ENCODE data around the gene GABRR1. TPM values are rescaled to one million over a fixed set of nuclear protein-coding genes. Genes with fewer than 3 reads are reported as not detected.

Gene GABRR1
- total RNA-seq, 1 experiment from 2014 or later = not detected

GRCh38 chr6:89216411-89216810 is 747 bp downstream of the GABRR1 start:
- no peak for DNase-seq (ENCODE audit: low read depth)

- no peak for DNase-seq (ENCODE audit: low read depth)
These were observed 1.8 kb downstream of the GABRR1 start for GRCh38 chr6:89215391-89215790.

- DNase-seq (ENCODE audit: low read depth) = no peak
These were observed 3.0 kb downstream of the GABRR1 start for GRCh38 chr6:89214197-89214596.

GRCh38 chr6:89212472-89212871 is 4.7 kb downstream of the GABRR1 start:
- no peak for DNase-seq (ENCODE audit: low read depth)

GRCh38 chr6:89209457-89209856 is 7.7 kb downstream of the GABRR1 start:
- no peak for DNase-seq (ENCODE audit: low read depth)

- DNase-seq (ENCODE audit: low read depth) = no peak
These were observed 8.6 kb downstream of the GABRR1 start for GRCh38 chr6:89208551-89208950.

- DNase-seq (ENCODE audit: low read depth) = no peak
These were observed 11.3 kb downstream of the GABRR1 start for GRCh38 chr6:89205819-89206218.

GRCh38 chr6:89204096-89204495 is 13.1 kb downstream of the GABRR1 start:
- no peak for DNase-seq (ENCODE audit: low read depth)

GRCh38 chr6:89200706-89201215 is 16.4 kb downstream of the GABRR1 start:
- DNase-seq (ENCODE audit: low read depth) = no peak

- no peak for DNase-seq (ENCODE audit: low read depth)
These were observed 17.6 kb downstream of the GABRR1 start for GRCh38 chr6:89199579-89199978.

- DNase-seq (ENCODE audit: low read depth) = no peak
These were observed 18.9 kb downstream of the GABRR1 start for GRCh38 chr6:89198235-89198634.

GRCh38 chr6:89197141-89197540 is 20.0 kb downstream of the GABRR1 start:
- DNase-seq (ENCODE audit: low read depth) = no peak

- no peak for DNase-seq (ENCODE audit: low read depth)
These were observed 22.6 kb downstream of the GABRR1 start for GRCh38 chr6:89194559-89194958.

- DNase-seq (ENCODE audit: low read depth) = no peak
These were observed 26.4 kb downstream of the GABRR1 start for GRCh38 chr6:89190741-89191140.

- no peak for DNase-seq (ENCODE audit: low read depth)
These were observed 29.7 kb downstream of the GABRR1 start for GRCh38 chr6:89187504-89187903.

- DNase-seq (ENCODE audit: low read depth) = no peak
These were observed 30.4 kb downstream of the GABRR1 start for GRCh38 chr6:89186762-89187161.

- DNase-seq (ENCODE audit: low read depth) = no peak
These were observed 32.8 kb downstream of the GABRR1 start for GRCh38 chr6:89184344-89184743.

GRCh38 chr6:89183294-89183693 is 33.9 kb downstream of the GABRR1 start:
- no peak for DNase-seq (ENCODE audit: low read depth)

- DNase-seq (ENCODE audit: low read depth) = no peak
These were observed 36.2 kb downstream of the GABRR1 start for GRCh38 chr6:89180971-89181370.

- DNase-seq (ENCODE audit: low read depth) = no peak
These were observed 37.0 kb downstream of the GABRR1 start for GRCh38 chr6:89180112-89180511.

- DNase-seq (ENCODE audit: low read depth) = no peak
These were observed 43.5 kb downstream of the GABRR1 start for GRCh38 chr6:89173634-89174033.

GRCh38 chr6:89172131-89172530 is 45.0 kb downstream of the GABRR1 start:
- no peak for DNase-seq (ENCODE audit: low read depth)

GRCh38 chr6:89162047-89162371 is 55.1 kb downstream of the GABRR1 start:
- no peak for DNase-seq (ENCODE audit: low read depth)

GRCh38 chr6:89161326-89162046 is 55.7 kb downstream of the GABRR1 start:
- DNase-seq (ENCODE audit: low read depth) = no peak

Data from LHCN-M2 (cell line).